Activated CD8-positive, alpha-beta T cell treated with anti-CD3 and anti-CD28 coated beads for 36 hours (primary cell): Measurements from ENCODE around the gene COBLL1. TPM values are rescaled to one million over a fixed set of nuclear protein-coding genes. Genes with fewer than 3 reads are reported as not detected.
A peak's percentile ranks its signal among the peaks of the same experiment; 100 is the strongest.

Experiments
- ATAC-seq: fragments of 200-7000 bp; cut with Tn5 transposase; one replicate; pipeline ENCODE4 v1.10.0; 2021; ENCODE audit warnings: mild to moderate bottlenecking, moderate library complexity
- CTCF ChIA-PET: fragments of 350-600 bp; sonication (Branson Sonifier 250); formaldehyde crosslinking; loops from one replicate; lab custom pipeline; 2021; ENCODE audit warnings: antibody characterized with exemption; lab: Charles Lee
- POLR2A ChIA-PET: fragments of 350-600 bp; sonication (Branson Sonifier 250); formaldehyde crosslinking; loops from one replicate; lab custom pipeline; 2021; ENCODE audit warnings: antibody characterized with exemption; lab: Charles Lee
- DNase-seq: peaks from one replicate; pipeline ENCODE4 v3.0.0-alpha.2; 2020
- H3K27ac Mint-ChIP-seq: one replicate; pipeline ENCODE4 v1.8.0; 2021; ENCODE audit warnings: mild to moderate bottlenecking, mixed read lengths
- H3K27me3 Mint-ChIP-seq: one replicate; pipeline ENCODE4 v1.8.0; 2021; ENCODE audit warnings: mixed read lengths
- H3K36me3 Mint-ChIP-seq: one replicate; pipeline ENCODE4 v1.8.0; 2021; ENCODE audit warnings: low read depth, mixed read lengths
- H3K4me1 Mint-ChIP-seq: one replicate; pipeline ENCODE4 v1.8.0; 2021; ENCODE audit warnings: low read depth, mixed read lengths
- H3K4me3 Mint-ChIP-seq: one replicate; pipeline ENCODE4 v1.8.0; 2021; ENCODE audit warnings: mild to moderate bottlenecking, moderate library complexity, mixed read lengths
- H3K9me3 Mint-ChIP-seq: one replicate; pipeline ENCODE4 v1.8.0; 2021; ENCODE audit warnings: mixed read lengths
- CTCF ChIP-seq: fragments of 200-600 bp; IDR thresholded peaks from one replicate; pipeline ENCODE4 v1.8.0; 2022; ENCODE audit warnings: antibody characterized with exemption, mild to moderate bottlenecking
- intact Hi-C: fragments of 100-400 bp; cut with micrococcal nuclease; formaldehyde crosslinking; loops from one replicate; pipeline ENCODE4 v1.10.0; 2022
- total RNA-seq, 2 experiments: library from RNA; stranded (reverse); gene quantifications; one replicate each; pipeline ENCODE4 v1.2.3, GENCODE V29; 2021

COBLL1 gene
- under 1 TPM; 0.36 to 0.68 TPM for total RNA-seq

GRCh38 chr2:164841719-164842623, at the start of gene COBLL1:
Gene COBLL1 (minus strand): TSS chr2:164841823. CDS start chr2:164841196, 627 bp downstream.
- peak; percentile 53 for TF ChIP-seq CTCF
- H3K27ac Mint-ChIP-seq, result no peak within 1 kb of the TSS
- no peaks in the 10 kb centered on the region for H3K9me3 Mint-ChIP-seq
- ChIA-PET CTCF (interaction anchor here (0.9 to 2.2 kb wide), 10 partner anchors 8 to 129 kb away, joined by 3 to 13 read pairs (median 6); no protein-coding TSS in a partner anchor), POLR2A (no interaction called here)
- ATAC-seq (peak; percentile 64), DNase-seq (peak; percentile 37)
- peaks cover 7% of the 10 kb centered on the region for H3K4me1 Mint-ChIP-seq
- H3K27me3 Mint-ChIP-seq, result peaks cover 35% of the 10 kb centered on the region
- no peaks in the 10 kb centered on the region for H3K36me3 Mint-ChIP-seq
- H3K4me3 Mint-ChIP-seq, result peak within 1 kb of the TSS; percentile 57
- intact Hi-C loops, result no loop called here

- intact Hi-C loops, result no loop called here
- no peak for ATAC-seq
- H3K27me3 Mint-ChIP-seq, result peaks cover 2% of the 10 kb centered on the region
- DNase-seq, result no peak
- no peak for TF ChIP-seq CTCF
- H3K4me1 Mint-ChIP-seq, result no peaks in the 10 kb centered on the region
- H3K4me3 Mint-ChIP-seq, result no peak overlapping the region
- ChIA-PET POLR2A (no interaction called here), CTCF (interaction anchor here (1.2 kb wide), 1 partner anchor 20 kb away, joined by 3 read pairs; no protein-coding TSS in a partner anchor)
- no peak overlapping the region for H3K27ac Mint-ChIP-seq
- no peaks in the 10 kb centered on the region for H3K9me3 Mint-ChIP-seq
- no peaks in the 10 kb centered on the region for H3K36me3 Mint-ChIP-seq
Observed at GRCh38 chr2:164890544-164890943, 48.9 kb upstream of the COBLL1 start.

GRCh38 chr2:164888592-164888991, 47.0 kb upstream of the COBLL1 start:
- ChIA-PET CTCF (no interaction called here), POLR2A (no interaction called here)
- no peak overlapping the region for H3K27ac Mint-ChIP-seq
- no peaks in the 10 kb centered on the region for H3K36me3 Mint-ChIP-seq
- intact Hi-C loops, result no loop called here
- no peaks in the 10 kb centered on the region for H3K9me3 Mint-ChIP-seq
- H3K4me1 Mint-ChIP-seq, result no peaks in the 10 kb centered on the region
- peaks cover 2% of the 10 kb centered on the region for H3K27me3 Mint-ChIP-seq
- DNase-seq (no peak), ATAC-seq (no peak)
- H3K4me3 Mint-ChIP-seq, result no peak overlapping the region
- no peak for TF ChIP-seq CTCF

- Mint-ChIP-seq H3K4me1 (no peaks in the 10 kb centered on the region), H3K27ac (no peak overlapping the region), H3K36me3 (no peaks in the 10 kb centered on the region), H3K4me3 (no peak overlapping the region), H3K27me3 (peaks cover 2% of the 10 kb centered on the region), H3K9me3 (no peaks in the 10 kb centered on the region)
- ATAC-seq (no peak), DNase-seq (no peak)
- ChIA-PET POLR2A (no interaction called here), CTCF (no interaction called here)
- intact Hi-C loops, result no loop called here
- TF ChIP-seq CTCF, result no peak
Observed at GRCh38 chr2:164887434-164888144, 46.0 kb upstream of the COBLL1 start.

GRCh38 chr2:164882276-164882675, 40.7 kb upstream of the COBLL1 start:
- Mint-ChIP-seq H3K27me3 (no peaks in the 10 kb centered on the region), H3K36me3 (no peaks in the 10 kb centered on the region), H3K4me3 (no peak overlapping the region), H3K27ac (no peak overlapping the region), H3K4me1 (no peaks in the 10 kb centered on the region), H3K9me3 (no peaks in the 10 kb centered on the region)
- DNase-seq (no peak), ATAC-seq (no peak)
- ChIA-PET POLR2A (no interaction called here), CTCF (no interaction called here)
- no peak for TF ChIP-seq CTCF
- intact Hi-C loops, result no loop called here
